GM23338 (cell line): ENCODE results near the gene CXXC5.
A peak's percentile ranks its signal among the peaks of the same experiment; 100 is the strongest.

ENCODE experiments used
- CREB1 ChIP-seq: fragments of 250-450 bp; sonication (Bioruptor Pico); IDR thresholded peaks from 2 replicates; pipeline ENCODE4 v1.5.0; 2020; ENCODE audit warnings: low read depth, mild to moderate bottlenecking, moderate library complexity
- EZH2 ChIP-seq: fragments of 200-600 bp; sonication (generic); IDR thresholded peaks from one replicate; pipeline ENCODE4 v1.8.0; 2017; ENCODE audit warnings: antibody characterized with exemption, mild to moderate bottlenecking, low read depth; ENCODE audit not compliant: unreplicated experiment
- EZH2phosphoT487 ChIP-seq: fragments of 200-600 bp; sonication (generic); IDR thresholded peaks from one replicate; pipeline ENCODE4 v1.8.1; 2018; ENCODE audit warnings: antibody characterized with exemption; ENCODE audit not compliant: unreplicated experiment
- JUNB ChIP-seq: IDR thresholded peaks from one replicate; pipeline ENCODE4 v1.6.1; 2016; ENCODE audit warnings: antibody characterized with exemption; ENCODE audit not compliant: unreplicated experiment
- POLR2AphosphoS5 ChIP-seq: IDR thresholded peaks from 2 replicates; pipeline ENCODE4 v1.6.1; 2016; ENCODE audit warnings: antibody characterized with exemption, low read depth
- ZNF114 ChIP-seq: fragments of 250-450 bp; sonication (Bioruptor Pico); IDR thresholded peaks from 2 replicates; pipeline ENCODE4 v1.5.0; 2020; ENCODE audit warnings: mild to moderate bottlenecking, moderate library complexity
- ZNF331 ChIP-seq: fragments of 250-450 bp; sonication (Bioruptor Pico); IDR thresholded peaks from 2 replicates; pipeline ENCODE4 v1.5.0; 2020; ENCODE audit warnings: low read depth, mild to moderate bottlenecking, moderate library complexity
- TF ChIP-seq, protein P1 (sequence below), 2 experiments: fragments of 200-600 bp in 1 of 2; sonication (generic) in 1 of 2; conservative IDR thresholded peaks; 2 replicates each; pipeline versions ENCODE4 v1.5.1 to v1.6.1; 2016 to 2017; ENCODE audit warnings: antibody characterized with exemption in 2 of 2, low read depth in 2 of 2, mild to moderate bottlenecking in 2 of 2, moderate library complexity in 1 of 2
- TF ChIP-seq, protein P2 (sequence below): fragments of 250-450 bp; sonication (Bioruptor Pico); IDR thresholded peaks from 2 replicates; pipeline ENCODE4 v1.5.0; 2020; ENCODE audit warnings: mild to moderate bottlenecking, moderate library complexity
- TF ChIP-seq, protein P3 (sequence below): IDR thresholded peaks from one replicate; pipeline ENCODE4 v1.6.1; 2018; ENCODE audit warnings: antibody characterized with exemption; ENCODE audit not compliant: unreplicated experiment
- TF ChIP-seq, protein P4 (sequence below): IDR thresholded peaks from 2 replicates; pipeline ENCODE4 v1.6.1; 2016; ENCODE audit warnings: antibody characterized with exemption

DNA sequence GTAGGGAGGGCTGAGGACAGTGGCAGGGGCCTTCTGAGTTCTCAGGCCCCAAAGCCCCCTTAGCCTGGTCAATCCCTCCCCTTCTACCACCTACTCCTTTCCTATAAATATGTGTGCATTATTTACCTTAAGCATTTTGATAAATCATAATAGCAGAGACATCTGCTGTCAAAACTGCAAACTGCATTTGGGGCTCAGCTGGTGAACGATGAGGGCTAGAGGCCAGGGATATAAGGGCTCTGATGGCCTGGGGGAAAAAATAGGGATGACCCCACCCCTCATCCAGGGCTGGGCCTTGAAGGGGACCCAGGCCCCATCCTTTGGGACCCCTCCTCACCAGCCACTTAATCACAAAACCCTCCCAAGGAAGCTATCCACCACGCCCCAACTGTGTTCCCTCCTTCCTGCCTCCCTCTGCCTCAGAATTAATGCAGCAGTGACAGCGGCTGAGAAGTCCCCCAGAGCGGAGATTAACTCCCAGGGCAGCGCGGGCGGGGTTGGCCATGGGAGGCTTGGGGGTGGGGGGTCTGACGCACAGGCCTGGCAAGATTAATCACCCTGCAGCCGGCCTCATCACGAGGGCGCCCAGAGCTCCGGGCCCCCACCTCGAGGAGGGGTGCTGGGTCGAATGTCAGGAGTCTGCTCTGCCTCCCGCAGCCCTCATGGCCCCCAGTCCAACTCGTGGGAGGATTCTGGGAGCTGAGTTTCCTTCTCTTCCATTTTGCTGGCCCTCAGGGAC lies 42.1 kb downstream of the CXXC5 start:
- TF ChIP-seq EZH2 (no peak), POLR2AphosphoS5 (no peak), EZH2phosphoT487 (no peak), ZNF114 (CRISPR knock-in tag) (no peak), JUNB (no peak), ZNF331 (CRISPR knock-in tag) (no peak), CREB1 (CRISPR knock-in tag) (no peak)
- TF ChIP-seq, protein P1, sequence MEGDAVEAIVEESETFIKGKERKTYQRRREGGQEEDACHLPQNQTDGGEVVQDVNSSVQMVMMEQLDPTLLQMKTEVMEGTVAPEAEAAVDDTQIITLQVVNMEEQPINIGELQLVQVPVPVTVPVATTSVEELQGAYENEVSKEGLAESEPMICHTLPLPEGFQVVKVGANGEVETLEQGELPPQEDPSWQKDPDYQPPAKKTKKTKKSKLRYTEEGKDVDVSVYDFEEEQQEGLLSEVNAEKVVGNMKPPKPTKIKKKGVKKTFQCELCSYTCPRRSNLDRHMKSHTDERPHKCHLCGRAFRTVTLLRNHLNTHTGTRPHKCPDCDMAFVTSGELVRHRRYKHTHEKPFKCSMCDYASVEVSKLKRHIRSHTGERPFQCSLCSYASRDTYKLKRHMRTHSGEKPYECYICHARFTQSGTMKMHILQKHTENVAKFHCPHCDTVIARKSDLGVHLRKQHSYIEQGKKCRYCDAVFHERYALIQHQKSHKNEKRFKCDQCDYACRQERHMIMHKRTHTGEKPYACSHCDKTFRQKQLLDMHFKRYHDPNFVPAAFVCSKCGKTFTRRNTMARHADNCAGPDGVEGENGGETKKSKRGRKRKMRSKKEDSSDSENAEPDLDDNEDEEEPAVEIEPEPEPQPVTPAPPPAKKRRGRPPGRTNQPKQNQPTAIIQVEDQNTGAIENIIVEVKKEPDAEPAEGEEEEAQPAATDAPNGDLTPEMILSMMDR (conservative IDR thresholded peaks at IDR 0.05; ENCODE audit: low read depth in 2 of 2): peak in 1 of 2 experiments; percentile 30; a peak in 2 of 4 replicates
- TF ChIP-seq, protein P2, sequence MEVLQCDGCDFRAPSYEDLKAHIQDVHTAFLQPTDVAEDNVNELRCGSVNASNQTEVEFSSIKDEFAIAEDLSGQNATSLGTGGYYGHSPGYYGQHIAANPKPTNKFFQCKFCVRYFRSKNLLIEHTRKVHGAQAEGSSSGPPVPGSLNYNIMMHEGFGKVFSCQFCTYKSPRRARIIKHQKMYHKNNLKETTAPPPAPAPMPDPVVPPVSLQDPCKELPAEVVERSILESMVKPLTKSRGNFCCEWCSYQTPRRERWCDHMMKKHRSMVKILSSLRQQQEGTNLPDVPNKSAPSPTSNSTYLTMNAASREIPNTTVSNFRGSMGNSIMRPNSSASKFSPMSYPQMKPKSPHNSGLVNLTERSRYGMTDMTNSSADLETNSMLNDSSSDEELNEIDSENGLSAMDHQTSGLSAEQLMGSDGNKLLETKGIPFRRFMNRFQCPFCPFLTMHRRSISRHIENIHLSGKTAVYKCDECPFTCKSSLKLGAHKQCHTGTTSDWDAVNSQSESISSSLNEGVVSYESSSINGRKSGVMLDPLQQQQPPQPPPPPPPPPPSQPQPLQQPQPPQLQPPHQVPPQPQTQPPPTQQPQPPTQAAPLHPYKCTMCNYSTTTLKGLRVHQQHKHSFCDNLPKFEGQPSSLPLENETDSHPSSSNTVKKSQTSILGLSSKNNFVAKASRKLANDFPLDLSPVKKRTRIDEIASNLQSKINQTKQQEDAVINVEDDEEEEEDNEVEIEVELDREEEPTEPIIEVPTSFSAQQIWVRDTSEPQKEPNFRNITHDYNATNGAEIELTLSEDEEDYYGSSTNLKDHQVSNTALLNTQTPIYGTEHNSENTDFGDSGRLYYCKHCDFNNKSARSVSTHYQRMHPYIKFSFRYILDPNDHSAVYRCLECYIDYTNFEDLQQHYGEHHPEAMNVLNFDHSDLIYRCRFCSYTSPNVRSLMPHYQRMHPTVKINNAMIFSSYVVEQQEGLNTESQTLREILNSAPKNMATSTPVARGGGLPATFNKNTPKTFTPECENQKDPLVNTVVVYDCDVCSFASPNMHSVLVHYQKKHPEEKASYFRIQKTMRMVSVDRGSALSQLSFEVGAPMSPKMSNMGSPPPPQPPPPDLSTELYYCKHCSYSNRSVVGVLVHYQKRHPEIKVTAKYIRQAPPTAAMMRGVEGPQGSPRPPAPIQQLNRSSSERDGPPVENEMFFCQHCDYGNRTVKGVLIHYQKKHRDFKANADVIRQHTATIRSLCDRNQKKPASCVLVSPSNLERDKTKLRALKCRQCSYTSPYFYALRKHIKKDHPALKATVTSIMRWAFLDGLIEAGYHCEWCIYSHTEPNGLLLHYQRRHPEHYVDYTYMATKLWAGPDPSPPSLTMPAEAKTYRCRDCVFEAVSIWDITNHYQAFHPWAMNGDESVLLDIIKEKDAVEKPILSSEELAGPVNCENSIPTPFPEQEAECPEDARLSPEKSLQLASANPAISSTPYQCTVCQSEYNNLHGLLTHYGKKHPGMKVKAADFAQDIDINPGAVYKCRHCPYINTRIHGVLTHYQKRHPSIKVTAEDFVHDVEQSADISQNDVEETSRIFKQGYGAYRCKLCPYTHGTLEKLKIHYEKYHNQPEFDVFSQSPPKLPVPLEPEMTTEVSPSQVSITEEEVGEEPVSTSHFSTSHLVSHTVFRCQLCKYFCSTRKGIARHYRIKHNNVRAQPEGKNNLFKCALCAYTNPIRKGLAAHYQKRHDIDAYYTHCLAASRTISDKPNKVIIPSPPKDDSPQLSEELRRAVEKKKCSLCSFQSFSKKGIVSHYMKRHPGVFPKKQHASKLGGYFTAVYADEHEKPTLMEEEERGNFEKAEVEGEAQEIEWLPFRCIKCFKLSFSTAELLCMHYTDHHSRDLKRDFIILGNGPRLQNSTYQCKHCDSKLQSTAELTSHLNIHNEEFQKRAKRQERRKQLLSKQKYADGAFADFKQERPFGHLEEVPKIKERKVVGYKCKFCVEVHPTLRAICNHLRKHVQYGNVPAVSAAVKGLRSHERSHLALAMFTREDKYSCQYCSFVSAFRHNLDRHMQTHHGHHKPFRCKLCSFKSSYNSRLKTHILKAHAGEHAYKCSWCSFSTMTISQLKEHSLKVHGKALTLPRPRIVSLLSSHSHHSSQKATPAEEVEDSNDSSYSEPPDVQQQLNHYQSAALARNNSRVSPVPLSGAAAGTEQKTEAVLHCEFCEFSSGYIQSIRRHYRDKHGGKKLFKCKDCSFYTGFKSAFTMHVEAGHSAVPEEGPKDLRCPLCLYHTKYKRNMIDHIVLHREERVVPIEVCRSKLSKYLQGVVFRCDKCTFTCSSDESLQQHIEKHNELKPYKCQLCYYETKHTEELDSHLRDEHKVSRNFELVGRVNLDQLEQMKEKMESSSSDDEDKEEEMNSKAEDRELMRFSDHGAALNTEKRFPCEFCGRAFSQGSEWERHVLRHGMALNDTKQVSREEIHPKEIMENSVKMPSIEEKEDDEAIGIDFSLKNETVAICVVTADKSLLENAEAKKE: no peak
- TF ChIP-seq, protein P3, sequence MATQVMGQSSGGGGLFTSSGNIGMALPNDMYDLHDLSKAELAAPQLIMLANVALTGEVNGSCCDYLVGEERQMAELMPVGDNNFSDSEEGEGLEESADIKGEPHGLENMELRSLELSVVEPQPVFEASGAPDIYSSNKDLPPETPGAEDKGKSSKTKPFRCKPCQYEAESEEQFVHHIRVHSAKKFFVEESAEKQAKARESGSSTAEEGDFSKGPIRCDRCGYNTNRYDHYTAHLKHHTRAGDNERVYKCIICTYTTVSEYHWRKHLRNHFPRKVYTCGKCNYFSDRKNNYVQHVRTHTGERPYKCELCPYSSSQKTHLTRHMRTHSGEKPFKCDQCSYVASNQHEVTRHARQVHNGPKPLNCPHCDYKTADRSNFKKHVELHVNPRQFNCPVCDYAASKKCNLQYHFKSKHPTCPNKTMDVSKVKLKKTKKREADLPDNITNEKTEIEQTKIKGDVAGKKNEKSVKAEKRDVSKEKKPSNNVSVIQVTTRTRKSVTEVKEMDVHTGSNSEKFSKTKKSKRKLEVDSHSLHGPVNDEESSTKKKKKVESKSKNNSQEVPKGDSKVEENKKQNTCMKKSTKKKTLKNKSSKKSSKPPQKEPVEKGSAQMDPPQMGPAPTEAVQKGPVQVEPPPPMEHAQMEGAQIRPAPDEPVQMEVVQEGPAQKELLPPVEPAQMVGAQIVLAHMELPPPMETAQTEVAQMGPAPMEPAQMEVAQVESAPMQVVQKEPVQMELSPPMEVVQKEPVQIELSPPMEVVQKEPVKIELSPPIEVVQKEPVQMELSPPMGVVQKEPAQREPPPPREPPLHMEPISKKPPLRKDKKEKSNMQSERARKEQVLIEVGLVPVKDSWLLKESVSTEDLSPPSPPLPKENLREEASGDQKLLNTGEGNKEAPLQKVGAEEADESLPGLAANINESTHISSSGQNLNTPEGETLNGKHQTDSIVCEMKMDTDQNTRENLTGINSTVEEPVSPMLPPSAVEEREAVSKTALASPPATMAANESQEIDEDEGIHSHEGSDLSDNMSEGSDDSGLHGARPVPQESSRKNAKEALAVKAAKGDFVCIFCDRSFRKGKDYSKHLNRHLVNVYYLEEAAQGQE: no peak
- TF ChIP-seq, protein P4, sequence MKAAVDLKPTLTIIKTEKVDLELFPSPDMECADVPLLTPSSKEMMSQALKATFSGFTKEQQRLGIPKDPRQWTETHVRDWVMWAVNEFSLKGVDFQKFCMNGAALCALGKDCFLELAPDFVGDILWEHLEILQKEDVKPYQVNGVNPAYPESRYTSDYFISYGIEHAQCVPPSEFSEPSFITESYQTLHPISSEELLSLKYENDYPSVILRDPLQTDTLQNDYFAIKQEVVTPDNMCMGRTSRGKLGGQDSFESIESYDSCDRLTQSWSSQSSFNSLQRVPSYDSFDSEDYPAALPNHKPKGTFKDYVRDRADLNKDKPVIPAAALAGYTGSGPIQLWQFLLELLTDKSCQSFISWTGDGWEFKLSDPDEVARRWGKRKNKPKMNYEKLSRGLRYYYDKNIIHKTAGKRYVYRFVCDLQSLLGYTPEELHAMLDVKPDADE: no peak
